Pulmonary artery endothelial cell (primary cell): ENCODE data around the gene PDE4B. TPM values are rescaled to one million over a fixed set of nuclear protein-coding genes. Genes with fewer than 3 reads are reported as not detected.
"Not testable (repeated sequence)": the region's sequence is repeated elsewhere in the genome, so short reads cannot be mapped to it uniquely, and the experiment has no call there.

Source experiments
- DNase-seq: peaks from one replicate; pipeline ENCODE4 v3.0.0-alpha.2; 2011; ENCODE audit warnings: low read depth, low spot score
- total RNA-seq: library from RNA; depleted of rRNA; stranded (reverse); fragments of >200 nt; gene quantifications from 2 replicates; pipeline ENCODE4 v1.2.3, GENCODE V29; 2014

PDE4B gene
- total RNA-seq, 1 donor from 2014 or later, result 53.2 TPM

- peak; percentile 2 for DNase-seq
These were observed 160.0 kb downstream of the PDE4B start for GRCh38 chr1:65952696-65953095.

GRCh38 chr1:65953170-65953569 lies 160.5 kb downstream of the PDE4B start:
- peak; percentile 26 for DNase-seq

DNA sequence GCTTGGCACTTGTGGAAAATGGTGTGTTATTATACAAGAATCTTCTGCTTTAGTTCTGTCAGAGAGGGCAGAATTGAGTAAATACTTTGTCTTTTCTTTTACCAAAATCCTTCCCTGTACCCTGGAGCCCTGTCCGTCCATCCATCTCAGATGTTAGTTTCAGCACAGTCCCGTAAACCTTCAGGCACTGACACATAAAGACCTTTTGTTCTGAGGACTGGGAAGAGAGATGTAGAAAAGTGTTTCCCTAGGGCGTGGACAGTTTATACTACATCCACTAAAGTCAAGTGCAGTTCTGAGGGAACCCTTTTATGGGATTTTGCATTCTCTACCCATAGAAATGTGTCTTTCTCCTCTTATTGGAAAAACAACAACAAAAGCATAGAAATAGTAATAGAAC lies 162.4 kb downstream of the PDE4B start:
- DNase-seq, result no peak

DNA sequence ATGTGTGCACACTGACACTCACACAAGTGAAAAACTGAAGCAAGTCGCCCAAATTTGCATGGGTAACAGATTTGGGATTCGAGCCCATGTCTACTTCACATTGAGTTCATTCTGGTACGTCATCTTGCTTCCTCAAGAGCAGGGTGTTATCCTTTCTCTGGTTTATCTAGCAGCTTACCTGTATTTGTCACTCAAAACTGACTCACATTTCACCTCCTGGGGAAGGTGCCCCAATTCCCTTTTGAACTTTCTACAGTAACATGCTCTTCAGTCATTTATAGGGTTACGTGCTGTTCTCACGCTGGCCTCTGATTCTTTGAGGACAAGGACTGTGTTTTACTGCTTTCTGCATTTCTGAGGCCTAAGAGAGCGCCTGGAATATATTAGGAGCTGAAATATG lies 162.8 kb downstream of the PDE4B start:
- no peak for DNase-seq

GRCh38 chr1:65958561-65959350 lies 166.1 kb downstream of the PDE4B start:
- DNase-seq, result peak; percentile 5

- DNase-seq, result peak; percentile 5
These were observed 167.3 kb downstream of the PDE4B start for GRCh38 chr1:65959896-65960567.

DNA sequence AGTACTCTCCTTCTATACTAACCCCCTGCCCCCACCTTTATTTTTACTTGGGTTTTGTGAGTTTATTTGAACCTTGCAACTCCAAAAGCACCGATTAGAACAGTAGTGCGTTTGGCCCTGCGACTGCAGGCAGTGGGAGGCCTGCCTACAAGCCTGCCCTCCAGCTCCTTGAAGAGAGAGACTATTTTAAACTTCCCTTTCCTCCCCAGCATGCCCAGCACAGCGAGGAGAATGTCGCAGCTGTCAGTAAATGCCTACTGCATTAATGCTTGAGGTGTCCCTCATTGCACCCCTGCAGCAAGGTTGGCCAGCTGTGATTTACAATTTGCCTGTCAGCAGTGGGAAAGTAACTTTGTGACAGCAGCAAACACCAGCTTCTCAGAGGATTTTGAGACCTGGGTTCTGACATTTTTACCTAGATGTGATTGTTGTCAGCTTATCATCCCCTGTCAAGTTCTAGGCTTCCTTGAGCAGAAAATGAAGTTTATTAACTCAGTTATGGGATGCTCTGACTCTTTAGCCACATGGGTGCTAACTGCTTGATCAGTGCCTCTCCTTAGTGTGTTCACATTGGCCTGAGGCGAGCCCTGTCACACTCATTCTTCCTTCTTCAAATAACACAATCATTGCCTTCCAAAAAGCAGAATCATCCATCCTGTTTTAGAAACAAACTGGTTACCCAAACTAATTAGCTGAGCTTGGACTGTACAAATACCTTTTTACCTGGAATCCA lies 170.6 kb downstream of the PDE4B start:
- DNase-seq, result no peak

DNA sequence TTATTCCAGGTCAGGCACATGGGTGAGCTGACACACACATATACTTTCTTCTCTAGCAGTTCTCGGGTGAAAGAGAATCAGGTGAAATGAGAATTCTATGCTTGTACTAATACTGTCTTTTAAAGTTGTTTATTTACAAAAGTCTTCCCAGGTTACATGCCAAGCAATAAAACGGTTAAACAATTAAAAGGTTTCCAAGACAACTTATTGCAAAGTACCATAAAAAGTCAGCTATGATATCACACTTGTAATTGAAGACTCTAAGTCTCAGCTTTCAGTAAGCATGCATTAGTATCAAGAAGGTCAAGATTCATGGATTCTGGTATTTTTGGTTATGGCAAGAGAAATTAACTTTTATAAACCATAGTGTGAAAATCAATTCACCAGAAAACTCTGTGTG lies 171.4 kb downstream of the PDE4B start:
- no peak for DNase-seq

DNA sequence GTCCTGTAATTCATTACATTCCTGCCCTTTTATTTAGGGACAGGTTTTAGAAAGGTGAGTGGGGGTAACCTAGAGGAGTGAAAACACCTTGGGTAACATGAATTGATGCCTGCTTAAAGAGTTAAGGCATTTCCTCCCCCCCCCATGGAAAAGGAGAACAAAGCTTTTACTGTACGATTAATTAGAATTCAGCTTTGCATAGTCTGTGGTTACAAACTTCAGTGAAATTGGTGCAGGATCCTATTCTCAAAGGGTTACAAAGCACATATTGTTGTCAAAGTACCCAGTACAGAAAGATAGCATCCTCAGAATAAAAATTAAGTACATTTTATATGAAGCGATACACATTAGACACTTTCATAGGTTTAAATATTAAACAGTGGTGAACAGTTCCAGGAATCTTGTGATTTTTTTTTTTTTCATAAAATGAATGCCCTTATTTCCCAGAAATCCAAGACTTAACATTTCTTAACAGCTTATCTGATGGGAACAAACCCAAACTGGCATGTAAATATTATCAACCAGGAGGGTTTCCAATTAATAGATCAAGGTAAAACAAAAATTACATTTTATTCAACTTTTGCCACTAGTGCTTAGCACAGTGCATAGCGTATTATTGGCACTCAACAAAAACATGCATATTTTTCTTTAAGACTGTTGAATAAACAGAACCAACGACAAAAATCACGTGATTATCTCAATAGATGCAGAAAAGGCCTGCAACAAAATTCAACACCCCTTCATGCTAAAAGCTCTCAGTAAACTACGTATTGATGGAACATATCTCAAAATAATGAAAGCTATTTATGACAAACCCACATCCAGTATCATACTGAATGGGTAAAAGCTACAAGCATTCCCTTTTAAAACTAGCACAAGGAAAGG lies 172.7 kb downstream of the PDE4B start:
- DNase-seq, result no peak

GRCh38 chr1:65967492-65967891 lies 174.8 kb downstream of the PDE4B start:
- DNase-seq, result not testable (repeated sequence)

- no peak for DNase-seq
These were observed 178.9 kb downstream of the PDE4B start for GRCh38 chr1:65971547-65971946.

DNA sequence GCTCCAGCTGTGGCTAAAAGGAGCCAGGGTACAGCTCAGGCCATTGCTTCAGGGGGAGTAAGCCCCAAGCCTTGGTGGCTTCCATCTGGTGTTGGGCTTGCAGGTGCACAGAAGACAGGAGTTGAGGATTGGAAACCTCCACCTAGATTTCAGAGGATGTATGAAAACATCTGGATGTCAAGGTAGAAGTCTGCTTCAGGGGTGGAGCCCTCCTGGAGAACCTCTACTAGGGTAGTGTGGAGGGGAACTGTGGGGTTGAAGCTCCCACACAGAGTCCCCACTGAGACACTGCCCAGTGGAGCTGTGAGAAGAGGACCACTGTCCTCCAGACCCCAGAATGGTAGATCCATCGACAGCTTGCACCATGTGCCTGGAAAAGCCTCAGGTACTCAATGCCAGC lies 183.0 kb downstream of the PDE4B start:
- DNase-seq, result no peak

GRCh38 chr1:65979136-65980044 lies 186.7 kb downstream of the PDE4B start:
- no peak for DNase-seq

DNA sequence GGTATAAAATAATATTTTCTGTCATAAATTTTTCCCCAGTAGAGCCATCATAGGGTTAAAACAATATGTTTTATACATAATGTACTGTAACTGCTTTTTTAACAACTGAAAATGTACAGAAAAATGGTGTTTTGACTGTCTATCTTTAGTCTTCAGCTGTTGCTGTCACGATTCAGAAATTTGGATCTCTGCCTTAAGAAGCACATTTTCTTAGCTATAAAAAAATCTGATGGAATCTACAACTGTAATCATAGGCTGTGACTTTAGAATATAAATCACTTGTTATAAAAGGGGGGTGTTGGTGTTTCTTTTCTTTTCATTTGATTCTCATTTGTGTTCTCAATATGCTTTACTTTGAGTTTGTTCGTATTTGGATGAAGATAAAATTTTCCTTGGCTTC lies 187.5 kb downstream of the PDE4B start:
- DNase-seq, result no peak

- DNase-seq, result no peak
These were observed 190.8 kb downstream of the PDE4B start for GRCh38 chr1:65983500-65983899.

GRCh38 chr1:65985393-65986066 lies 192.8 kb downstream of the PDE4B start:
- no peak for DNase-seq

DNA sequence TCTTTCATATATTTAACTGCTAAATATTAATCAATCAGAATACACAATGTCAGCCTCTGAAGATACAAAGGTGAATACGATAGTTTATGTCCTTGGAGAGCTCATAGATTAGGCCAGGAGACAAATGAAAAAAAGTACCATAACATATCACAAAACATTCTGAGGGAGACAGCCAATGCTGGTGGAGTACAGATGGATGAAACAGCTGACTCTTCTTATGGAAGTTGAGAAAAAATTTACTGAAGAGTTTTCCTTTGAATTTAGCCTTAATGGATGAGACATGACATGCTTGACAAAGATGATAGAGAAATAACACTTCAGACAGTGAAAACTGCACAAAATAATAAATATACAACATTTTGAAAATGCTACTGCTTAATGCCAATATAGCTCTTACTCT lies 193.5 kb downstream of the PDE4B start:
- DNase-seq, result no peak

GRCh38 chr1:65990161-65990560 lies 197.5 kb downstream of the PDE4B start:
- no peak for DNase-seq

DNA sequence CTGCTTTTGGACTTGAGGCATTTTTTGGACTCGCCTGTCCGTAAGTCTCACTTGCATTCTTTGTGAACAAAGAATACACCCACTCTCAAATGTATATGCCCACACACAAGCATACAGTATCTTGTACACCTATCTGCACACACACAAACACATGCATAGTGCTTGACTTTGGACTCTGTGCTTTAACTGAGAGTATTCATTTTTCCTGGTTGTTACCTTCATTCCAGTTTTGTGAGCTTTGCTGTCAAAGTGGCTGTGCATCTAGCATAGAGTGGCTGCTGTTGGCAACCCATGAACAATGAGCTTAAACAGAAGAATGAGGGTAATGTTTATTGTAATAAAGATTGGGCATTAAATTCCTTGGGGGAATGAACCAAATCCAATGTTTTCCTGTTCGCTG lies 199.0 kb downstream of the PDE4B start:
- no peak for DNase-seq
